HG02852 (cell line): Measurements from ENCODE around the gene SLC38A5.
A peak's percentile ranks its signal among the peaks of the same experiment; 100 is the strongest.
"Not testable (repeated sequence)": the region's sequence is repeated elsewhere in the genome, so short reads cannot be mapped to it uniquely, and the experiment has no call there.

Source experiments
- ATAC-seq: cut with Tn5 transposase; IDR thresholded peaks from one replicate; pipeline ENCODE4 v1.9.1; 2021; ENCODE audit warnings: mild to moderate bottlenecking, moderate library complexity; ENCODE audit not compliant: unreplicated experiment

Gene SLC38A5

GRCh38 chrX:48470110-48470832 lies at the start of gene SLC38A5:
Gene SLC38A5, minus strand, starts transcription at chrX:48470260. Its CDS starts 2,336 bp downstream, at chrX:48467924.
- no peak for ATAC-seq

DNA sequence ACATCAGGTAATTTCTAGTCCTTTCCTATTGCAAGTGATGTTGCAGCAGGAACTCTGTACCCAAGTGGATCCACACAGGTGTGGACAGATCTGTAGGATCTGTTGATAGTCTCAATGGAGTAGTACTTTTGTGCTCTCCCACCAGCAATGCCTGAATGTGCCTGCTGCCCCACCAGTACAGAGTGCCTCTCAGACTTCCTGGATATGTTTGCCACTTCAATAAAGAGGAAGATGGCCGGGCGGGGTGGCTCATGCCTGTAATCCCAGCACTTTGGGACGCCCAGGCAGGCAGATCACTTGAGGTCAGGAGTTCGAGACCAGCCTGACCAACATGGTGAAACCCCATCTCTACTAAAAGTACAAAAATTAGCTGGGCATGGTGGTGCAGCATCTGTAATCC lies 49.4 kb upstream of the SLC38A5 start:
- not testable (repeated sequence) for ATAC-seq

DNA sequence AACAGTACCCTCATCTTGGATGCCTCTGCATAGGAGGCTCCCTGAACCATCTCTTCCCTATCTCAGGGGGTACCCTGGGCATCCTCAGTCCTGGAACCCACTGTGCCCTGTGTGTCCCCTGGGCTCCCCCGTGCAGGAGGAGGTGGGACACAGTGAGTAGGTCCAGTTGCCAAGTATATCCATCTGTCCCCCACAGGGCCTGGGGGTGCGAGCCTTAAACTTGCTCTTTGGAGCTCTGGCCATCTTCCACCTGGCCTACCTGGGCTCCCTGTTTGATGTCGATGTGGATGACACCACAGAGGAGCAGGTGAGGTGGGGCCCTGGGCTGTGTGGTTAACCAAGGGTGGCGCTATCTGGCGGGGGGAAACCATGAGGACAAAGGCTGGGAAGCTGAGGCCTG lies 46.9 kb upstream of the SLC38A5 start:
- no peak for ATAC-seq

GRCh38 chrX:48516285-48516684 lies 46.2 kb upstream of the SLC38A5 start:
- ATAC-seq, result no peak

- no peak for ATAC-seq
Observed at GRCh38 chrX:48515842-48516241, 45.8 kb upstream of the SLC38A5 start.

DNA sequence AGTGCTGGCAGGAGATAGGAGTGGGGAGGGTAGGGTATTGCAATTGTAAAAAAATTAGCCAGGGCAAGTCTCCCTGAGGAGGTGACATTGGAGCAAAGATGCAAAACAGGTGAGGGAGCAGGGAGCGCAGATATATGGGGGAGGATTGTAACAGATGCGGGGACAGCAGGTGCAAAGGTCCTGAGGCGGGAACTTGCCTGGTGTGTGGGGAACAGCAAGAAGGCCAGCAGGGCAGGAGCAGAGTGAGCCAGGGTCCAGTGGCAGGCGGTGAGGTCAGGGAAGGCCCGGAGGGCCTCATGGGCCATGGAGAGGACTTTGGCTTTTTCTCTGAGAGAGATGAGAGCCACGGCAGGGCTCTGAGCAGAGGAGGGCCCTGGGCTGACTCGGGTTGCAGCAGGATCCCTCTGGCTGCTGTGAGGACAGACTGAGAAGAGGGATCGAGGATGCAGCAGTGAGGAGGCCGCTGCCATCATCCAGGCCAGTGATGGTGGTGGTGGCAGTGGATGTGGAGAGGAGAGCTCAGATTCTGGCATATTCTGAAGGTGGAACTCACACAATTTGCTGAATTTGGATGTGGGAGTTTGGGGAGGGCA lies 44.9 kb upstream of the SLC38A5 start:
- no peak for ATAC-seq

- no peak for ATAC-seq
Observed at GRCh38 chrX:48514126-48514806, 44.2 kb upstream of the SLC38A5 start.

- ATAC-seq, result no peak
Observed at GRCh38 chrX:48513670-48514069, 43.6 kb upstream of the SLC38A5 start.

DNA sequence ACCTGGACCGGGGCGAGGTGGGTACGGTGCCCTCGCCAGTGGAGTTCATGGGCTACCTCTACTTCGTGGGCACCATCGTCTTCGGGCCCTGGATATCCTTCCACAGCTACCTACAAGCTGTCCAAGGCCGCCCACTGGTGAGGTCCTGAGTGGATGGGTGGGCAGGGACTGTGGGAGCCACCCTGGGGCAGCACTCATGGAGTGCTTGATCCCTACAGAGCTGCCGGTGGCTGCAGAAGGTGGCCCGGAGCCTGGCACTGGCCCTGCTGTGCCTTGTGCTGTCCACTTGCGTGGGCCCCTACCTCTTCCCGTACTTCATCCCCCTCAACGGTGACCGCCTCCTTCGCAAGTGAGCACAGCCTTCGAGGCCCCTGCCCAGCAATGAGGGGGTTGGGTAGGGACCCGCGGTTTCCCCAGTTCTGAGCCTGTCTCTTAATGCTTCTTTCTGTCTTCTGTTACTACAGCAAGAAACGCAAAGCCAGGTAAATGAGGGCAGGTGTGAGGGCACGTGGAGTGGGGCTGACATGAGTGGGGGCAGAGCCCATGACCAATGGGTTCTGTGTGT lies 42.4 kb upstream of the SLC38A5 start:
- no peak for ATAC-seq

DNA sequence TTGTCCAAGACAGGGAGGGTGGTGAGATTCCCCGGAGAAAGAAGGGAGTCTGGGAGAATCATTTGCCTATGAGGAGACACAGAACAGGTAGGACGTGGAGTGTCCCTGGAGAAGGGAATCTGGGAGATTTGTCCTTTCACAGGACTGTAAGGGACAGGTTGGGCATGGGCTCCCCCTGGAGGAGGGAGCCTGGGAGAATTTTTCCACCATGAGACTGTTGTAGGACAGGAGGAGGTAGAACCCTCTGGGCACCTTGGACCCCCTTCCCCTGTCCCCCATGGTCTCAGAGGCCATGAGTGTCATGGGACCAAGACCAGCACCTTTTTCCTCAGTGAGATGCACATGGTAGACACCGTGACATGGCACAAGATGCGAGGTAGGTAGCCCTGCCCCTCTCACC lies 41.5 kb upstream of the SLC38A5 start:
- ATAC-seq, result no peak

DNA sequence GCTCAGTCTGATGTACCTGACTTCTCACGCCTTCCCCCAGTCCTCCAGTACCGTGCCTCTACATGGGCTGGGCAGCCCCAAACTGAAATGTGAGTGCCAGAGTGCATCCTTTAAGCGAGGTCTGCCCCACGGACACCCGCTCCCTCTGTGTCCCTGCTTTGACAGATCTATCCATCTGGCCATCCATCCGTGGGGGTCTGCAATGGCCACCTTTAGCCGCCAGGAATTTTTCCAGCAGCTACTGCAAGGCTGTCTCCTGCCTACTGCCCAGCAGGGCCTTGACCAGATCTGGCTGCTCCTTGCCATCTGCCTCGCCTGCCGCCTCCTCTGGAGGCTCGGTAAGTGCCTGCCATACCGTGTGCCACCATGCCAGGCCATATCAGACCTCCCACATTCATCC lies 39.6 kb upstream of the SLC38A5 start:
- no peak for ATAC-seq

DNA sequence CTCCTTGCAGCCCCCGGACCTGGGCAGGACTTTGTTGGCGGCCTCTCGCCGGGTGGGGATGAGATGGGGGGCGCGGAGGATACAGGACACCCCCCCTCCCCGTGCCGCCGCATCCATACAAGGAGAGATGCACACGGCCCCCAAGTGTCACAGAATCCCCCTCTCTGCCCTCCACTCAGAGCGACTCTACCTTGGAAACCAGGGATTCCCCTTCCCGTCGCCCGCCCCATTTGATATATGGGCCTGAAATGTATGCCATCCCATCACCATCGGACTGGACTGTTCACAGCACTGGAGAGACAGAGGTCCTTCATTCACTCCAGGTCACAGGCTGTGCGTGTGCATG lies 39.2 kb upstream of the SLC38A5 start:
- peak; percentile 13 for ATAC-seq

DNA sequence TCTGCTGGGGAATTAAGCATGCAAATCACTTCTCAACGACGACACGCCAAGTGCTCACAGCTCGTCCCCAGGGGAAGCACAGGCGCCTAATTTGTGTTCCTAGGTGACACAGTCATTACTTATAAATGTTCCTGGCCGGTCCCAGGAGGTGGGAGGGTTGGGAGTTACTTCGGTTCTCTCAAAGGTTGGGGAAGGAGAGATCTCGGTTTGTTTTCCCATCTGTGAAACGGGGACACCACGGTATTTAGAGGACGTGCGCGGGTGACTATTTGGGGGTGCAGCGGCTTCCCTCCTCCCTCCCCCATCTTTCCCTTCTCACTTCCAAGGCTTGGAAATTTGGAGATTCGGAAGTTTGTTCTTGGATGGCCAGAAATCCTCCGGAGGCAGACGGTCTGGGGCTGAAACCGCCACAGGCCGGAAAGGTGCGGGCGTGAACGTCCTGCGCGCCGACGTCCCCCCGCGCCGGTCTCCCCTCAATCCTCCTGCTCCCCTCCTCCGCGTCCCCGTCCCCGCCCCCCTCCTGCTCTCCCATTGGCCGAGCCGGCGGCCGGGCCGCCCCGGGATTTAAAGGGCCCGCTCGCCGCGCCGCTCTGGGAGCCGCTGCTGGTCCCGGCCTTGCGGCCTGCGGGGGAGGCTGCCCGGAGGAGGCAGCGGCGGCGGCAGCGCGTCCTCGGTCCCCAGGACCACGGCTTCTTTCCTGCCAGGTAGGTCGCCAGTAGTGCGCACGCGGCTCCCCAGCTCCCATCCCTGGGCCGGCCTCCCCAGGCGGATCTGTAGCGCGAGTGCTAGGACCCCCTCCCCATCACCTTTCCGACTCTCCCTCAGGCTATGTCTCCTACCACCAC lies 38.6 kb upstream of the SLC38A5 start, which contains the start of gene PORCN:
TSS of gene PORCN (plus strand) at position 593 of the 845 bp plus-strand sequence. CDS start 829 bp downstream, outside the sequence.
- peak; percentile 77 for ATAC-seq

GRCh38 chrX:48507246-48507645 lies 37.2 kb upstream of the SLC38A5 start:
- ATAC-seq, result no peak

DNA sequence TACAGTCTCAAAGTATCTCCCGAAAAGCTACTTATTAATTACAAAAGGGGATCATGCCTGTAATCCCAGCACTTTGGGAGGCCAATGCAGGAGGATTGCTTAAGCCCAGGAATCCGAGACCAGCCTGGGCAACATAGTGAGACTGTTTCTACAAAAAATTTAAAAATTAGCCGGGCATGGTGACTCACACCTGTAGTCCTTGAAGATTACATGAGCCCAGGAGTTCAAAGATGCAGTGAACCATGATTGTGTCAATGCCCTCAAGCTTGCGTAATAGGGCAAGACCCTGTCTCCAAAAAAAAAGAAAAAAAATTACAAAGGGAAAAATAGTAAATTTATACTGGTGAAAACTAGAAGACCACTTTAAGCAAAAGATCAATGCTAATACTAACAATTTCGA lies 35.4 kb upstream of the SLC38A5 start:
- no peak for ATAC-seq

DNA sequence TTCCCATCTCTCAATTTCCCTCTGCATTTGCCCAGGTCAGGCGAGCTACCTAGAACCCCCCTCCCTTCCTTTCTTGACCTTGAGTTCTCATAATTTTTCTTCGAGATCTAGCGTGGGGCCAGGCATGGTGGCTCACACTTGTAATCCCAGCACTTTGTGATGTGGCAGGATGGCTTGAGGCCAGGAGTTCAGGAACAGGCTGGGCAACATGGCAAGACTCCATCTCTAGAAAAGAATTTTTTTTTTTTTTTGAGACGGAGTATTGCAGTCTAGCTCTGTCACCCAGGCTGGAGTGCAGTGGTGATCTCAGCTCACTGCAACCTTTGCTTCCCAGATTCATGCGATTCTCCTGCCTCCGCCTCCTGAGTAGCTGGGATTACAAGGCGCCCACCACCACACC lies 34.2 kb upstream of the SLC38A5 start:
- ATAC-seq, result no peak

DNA sequence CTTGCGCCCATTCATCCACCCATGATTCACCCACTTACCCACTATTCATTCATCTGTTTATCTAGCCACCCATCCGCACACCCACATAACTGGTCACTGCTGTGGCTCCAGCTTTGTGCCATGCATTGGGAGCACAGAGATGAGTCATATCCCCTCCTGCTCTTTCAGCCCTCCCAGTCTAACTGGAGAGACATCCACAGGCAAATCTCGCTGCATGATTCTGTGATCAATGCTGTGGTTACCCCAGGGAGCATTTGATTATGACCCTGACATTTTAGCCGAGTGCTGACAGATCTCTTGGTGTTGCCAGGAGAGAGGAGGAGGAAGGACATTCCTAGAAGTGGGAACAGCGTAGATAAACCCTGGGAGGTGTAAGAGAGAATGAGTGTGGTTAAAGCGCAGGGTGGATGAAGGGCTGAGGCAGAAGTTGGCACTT lies 28.3 kb upstream of the SLC38A5 start:
- no peak for ATAC-seq

GRCh38 chrX:48497871-48498270 lies 27.8 kb upstream of the SLC38A5 start:
- ATAC-seq, result no peak

DNA sequence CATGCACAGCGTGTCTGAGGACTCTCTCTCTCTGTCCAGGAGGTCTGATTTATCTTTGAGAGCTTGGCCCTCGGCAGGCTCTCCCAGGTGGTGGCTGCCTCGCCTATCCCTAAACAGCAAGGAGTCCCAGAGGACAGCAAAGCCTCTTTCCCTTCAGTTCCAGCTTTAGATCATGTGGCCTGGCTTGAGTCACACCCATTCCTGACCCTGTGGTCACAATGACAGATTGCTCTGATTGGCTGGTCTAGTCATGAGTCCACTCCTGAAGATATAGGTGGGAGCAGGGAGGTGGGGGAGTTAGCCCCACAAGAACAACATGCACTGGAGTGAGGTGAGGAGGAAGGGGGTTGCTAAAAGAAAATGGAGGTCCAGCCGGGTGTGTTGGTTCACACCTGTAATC lies 26.6 kb upstream of the SLC38A5 start:
- ATAC-seq, result no peak

DNA sequence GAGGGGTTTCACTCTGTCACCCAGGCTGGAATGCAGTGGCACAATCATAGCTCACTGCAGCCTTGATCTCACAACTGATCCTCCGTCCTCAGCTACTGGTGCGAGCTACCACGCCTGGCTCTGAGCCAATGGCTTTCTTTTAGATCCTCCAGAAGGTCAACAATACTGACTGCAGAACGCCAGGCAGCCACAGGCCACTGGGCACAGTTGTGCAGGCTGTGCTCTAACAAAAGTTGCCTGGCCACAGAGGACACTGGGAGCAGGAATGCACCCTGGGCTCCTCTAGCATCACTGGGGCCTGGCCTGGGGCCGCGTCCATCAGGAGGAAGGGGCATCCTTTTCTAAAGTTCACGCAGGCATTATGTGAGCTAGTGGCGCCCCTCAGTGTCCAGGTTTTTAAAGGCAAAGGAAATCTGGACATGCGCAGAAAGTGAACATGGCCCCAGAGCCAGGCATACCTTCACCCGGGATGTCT lies 23.9 kb upstream of the SLC38A5 start:
- ATAC-seq, result no peak
